Type B pancreatic cell (in vitro differentiated cells): Measurements from ENCODE around the gene TP53I11. TPM values are rescaled to one million over a fixed set of nuclear protein-coding genes. Genes with fewer than 3 reads are reported as not detected.

Experiments
- DNase-seq: peaks from one replicate; pipeline ENCODE4 v3.0.0; 2021; ENCODE audit warnings: mixed read lengths; ENCODE audit not compliant: unreplicated experiment; ENCODE audit errors: extremely low spot score
- H3K27ac Mint-ChIP-seq: 2 replicates; pipeline ENCODE4 v1.8.0; 2021; ENCODE audit warnings: mild to moderate bottlenecking, mixed read lengths
- H3K27me3 Mint-ChIP-seq: 2 replicates; pipeline ENCODE4 v1.8.0; 2021; ENCODE audit warnings: mixed read lengths
- H3K36me3 Mint-ChIP-seq: 2 replicates; pipeline ENCODE4 v1.8.0; 2021; ENCODE audit warnings: mixed read lengths
- H3K4me1 Mint-ChIP-seq: one replicate; pipeline ENCODE4 v1.8.0; 2021; ENCODE audit warnings: mixed read lengths; ENCODE audit not compliant: unreplicated experiment
- H3K4me3 Mint-ChIP-seq: 2 replicates; pipeline ENCODE4 v1.8.0; 2021; ENCODE audit warnings: mild to moderate bottlenecking, mixed read lengths
- H3K9me3 Mint-ChIP-seq: 2 replicates; pipeline ENCODE4 v1.8.0; 2021; ENCODE audit warnings: mixed read lengths
- long read RNA-seq: library from polyadenylated mRNA; unstranded; transcript quantifications from one replicate; pipeline ENCODE4 v2.0.0, GENCODE V29; 2020
- total RNA-seq: library from RNA; stranded (reverse); gene quantifications from 2 replicates; pipeline ENCODE4 v1.2.1, GENCODE V29; 2021; ENCODE audit warnings: low replicate concordance
- TF ChIP-seq, protein P1 (sequence below): fragments of 200-600 bp; sonication (generic); conservative IDR thresholded peaks from 2 replicates; pipeline ENCODE4 v1.5.0; 2021; ENCODE audit warnings: antibody characterized with exemption, mild to moderate bottlenecking

The TP53I11 gene, protein sequence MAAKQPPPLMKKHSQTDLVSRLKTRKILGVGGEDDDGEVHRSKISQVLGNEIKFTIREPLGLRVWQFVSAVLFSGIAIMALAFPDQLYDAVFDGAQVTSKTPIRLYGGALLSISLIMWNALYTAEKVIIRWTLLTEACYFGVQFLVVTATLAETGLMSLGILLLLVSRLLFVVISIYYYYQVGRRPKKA
- 38.2 and 72.4 TPM in 2 replicates for total RNA-seq
- long read RNA-seq, partial matches to known transcripts, result 0 of 8 reads
- long read RNA-seq, other reads (novel, unspliced or antisense), result 7 of 8 reads

DNA sequence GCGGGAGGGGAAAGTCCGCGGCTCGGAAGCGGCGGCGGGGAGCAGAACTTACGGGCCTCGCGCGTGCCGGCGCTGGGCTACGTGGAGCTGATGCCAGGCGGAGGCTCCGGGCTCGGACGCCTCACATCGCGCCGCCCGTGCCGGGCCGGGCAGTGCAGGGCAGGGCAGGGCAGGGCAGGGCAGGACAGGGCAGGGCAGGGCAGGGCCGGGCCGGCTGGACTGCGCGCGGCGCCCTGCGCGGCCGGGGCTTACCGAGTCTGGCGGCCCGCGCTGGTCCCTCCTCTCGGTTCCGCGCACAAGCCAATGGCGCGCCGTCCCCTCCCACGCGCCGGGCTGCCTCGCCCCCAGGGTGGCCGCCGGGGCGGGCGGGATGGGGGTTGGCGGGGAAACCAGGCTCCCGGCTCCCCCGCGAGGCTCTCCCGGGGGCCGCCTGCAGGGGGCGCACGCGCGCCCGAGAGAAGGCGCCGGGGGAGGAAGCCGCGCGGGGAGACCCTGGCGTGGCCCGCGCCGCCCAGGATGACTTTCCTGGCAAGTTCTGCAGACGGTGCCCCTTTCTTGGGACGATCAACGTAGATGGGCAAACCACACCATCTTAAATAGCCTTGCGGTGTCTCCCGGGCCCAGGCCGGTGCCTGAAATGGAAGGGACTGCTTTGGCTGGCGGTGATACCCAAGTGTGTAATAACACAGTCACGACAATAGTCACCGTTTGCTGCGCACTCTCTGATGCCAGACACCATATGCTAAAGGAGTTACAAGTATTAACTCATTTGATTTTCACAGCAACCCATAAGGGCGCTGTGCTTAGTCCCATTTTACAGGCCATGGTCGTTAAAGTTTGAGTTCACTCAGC is at the start of gene TP53I11:
Gene TP53I11 (minus strand): TSS at position 259 of the 852 bp plus-strand sequence. CDS start 12,548 bp downstream, outside the sequence.
- Mint-ChIP-seq H3K27me3 (peaks cover 12% of the 10 kb centered on the region), H3K4me1 (peaks cover 43% of the 10 kb centered on the region), H3K4me3 (peak within 1 kb of the TSS; percentile 90), H3K27ac (peak within 1 kb of the TSS; percentile 47), H3K9me3 (no peaks in the 10 kb centered on the region), H3K36me3 (no peaks in the 10 kb centered on the region)
- TF ChIP-seq, protein P1, sequence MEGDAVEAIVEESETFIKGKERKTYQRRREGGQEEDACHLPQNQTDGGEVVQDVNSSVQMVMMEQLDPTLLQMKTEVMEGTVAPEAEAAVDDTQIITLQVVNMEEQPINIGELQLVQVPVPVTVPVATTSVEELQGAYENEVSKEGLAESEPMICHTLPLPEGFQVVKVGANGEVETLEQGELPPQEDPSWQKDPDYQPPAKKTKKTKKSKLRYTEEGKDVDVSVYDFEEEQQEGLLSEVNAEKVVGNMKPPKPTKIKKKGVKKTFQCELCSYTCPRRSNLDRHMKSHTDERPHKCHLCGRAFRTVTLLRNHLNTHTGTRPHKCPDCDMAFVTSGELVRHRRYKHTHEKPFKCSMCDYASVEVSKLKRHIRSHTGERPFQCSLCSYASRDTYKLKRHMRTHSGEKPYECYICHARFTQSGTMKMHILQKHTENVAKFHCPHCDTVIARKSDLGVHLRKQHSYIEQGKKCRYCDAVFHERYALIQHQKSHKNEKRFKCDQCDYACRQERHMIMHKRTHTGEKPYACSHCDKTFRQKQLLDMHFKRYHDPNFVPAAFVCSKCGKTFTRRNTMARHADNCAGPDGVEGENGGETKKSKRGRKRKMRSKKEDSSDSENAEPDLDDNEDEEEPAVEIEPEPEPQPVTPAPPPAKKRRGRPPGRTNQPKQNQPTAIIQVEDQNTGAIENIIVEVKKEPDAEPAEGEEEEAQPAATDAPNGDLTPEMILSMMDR, result peak; percentile 99
- DNase-seq, result peak; percentile 85

DNA sequence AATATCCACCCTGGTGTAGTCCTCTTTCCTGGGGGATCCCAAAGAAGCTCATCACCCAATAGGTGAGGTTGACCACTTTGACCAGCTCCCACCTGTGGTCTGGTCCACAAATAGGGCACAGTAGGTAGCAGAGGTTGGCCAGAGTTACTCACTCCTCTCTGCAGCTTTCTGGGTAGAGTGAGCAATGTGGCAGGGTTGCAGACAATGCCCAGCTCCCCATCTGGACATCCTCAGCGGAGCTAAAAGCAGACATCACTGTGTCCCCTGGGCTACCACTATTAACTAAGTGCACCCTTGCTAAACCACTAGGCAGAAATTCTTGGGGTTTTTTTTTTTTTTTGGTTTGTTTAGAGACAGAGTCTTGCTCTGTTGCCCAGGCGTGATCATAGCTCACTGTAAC is 48.4 kb upstream of the TP53I11 start:
- no peaks in the 10 kb centered on the region for H3K36me3 Mint-ChIP-seq
- peaks cover 23% of the 10 kb centered on the region for H3K27me3 Mint-ChIP-seq
- no peak for DNase-seq
- no peaks in the 10 kb centered on the region for H3K9me3 Mint-ChIP-seq
- no peaks in the 10 kb centered on the region for H3K4me1 Mint-ChIP-seq
- TF ChIP-seq, protein P1, result no peak
- no peak overlapping the region for H3K27ac Mint-ChIP-seq
- no peak overlapping the region for H3K4me3 Mint-ChIP-seq

DNA sequence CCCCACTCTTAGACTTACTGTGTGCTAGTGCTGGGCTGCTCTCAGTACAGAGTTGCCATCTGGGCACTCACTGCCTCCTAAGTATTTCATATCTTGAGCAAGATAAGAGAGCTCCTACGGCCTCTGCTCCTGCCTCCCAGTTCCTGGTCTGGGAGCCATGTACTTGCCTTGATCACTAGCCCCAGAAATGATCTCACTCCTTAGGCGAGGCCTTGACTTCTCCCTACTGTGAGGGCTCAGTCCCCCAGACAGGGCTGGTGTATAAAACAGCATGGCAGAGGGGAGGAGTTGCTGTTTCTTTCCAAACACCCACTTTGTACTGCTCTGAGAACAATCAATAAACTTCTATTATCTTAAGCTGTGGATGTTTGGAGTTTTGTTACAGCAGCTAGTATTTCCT is 47.4 kb upstream of the TP53I11 start:
- Mint-ChIP-seq H3K27me3 (peaks cover 28% of the 10 kb centered on the region), H3K36me3 (no peaks in the 10 kb centered on the region), H3K27ac (no peak overlapping the region), H3K4me3 (no peak overlapping the region), H3K9me3 (no peaks in the 10 kb centered on the region), H3K4me1 (peaks cover 3% of the 10 kb centered on the region)
- TF ChIP-seq, protein P1, result no peak
- DNase-seq, result no peak

DNA sequence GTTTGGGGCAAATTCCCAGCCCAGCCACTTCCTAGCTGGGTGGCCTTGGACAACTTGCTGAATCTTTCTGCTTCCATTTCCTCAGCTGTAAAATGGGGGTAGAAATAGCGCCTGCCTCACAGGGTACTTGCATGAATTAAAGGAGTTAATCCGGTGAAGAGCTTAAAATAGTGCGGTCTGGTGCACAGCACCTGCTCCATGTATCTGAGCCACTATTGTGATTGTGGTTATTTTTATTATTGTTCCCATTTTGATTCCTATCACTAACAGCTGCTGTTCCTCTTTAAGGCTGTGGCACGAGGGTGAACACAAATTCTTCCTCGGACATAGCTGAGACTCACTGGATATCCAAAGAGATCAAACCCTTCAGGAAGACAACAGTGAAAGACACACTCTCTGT is 46.9 kb upstream of the TP53I11 start:
- Mint-ChIP-seq H3K27me3 (peaks cover 33% of the 10 kb centered on the region), H3K9me3 (no peaks in the 10 kb centered on the region), H3K4me1 (peaks cover 8% of the 10 kb centered on the region), H3K27ac (no peak overlapping the region), H3K4me3 (no peak overlapping the region), H3K36me3 (no peaks in the 10 kb centered on the region)
- TF ChIP-seq, protein P1, result no peak
- no peak for DNase-seq

DNA sequence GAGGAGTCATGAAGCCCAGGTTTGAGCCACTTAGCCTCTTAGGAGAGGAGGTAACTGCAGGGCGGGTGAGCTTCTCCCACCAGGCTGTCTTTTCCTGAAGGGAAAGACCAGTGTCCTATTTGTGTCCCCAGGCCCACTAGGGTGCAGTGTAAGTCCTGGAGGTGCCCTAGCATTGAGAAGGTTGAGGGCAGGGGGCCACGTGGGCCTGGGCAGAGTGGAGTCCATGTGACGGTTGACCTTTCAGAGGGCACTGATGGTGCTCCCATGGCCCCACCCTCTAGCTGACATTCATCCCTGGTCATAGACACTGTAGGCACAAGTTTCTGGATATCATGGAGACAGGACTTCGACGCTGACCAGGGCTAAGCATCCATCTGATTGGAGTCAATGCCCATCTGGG is 44.1 kb upstream of the TP53I11 start:
- Mint-ChIP-seq H3K36me3 (no peaks in the 10 kb centered on the region), H3K9me3 (no peaks in the 10 kb centered on the region), H3K27ac (no peak overlapping the region), H3K4me1 (peaks cover 15% of the 10 kb centered on the region), H3K27me3 (peaks cover 27% of the 10 kb centered on the region), H3K4me3 (no peak overlapping the region)
- peak; percentile 52 for DNase-seq
- TF ChIP-seq, protein P1, result no peak
